GM18511 (cell line): ENCODE measurements around the gene E2F8.
"Not testable (repeated sequence)": the region's sequence is repeated elsewhere in the genome, so short reads cannot be mapped to it uniquely, and the experiment has no call there.

ENCODE experiments used
- ATAC-seq: cut with Tn5 transposase; IDR thresholded peaks from one replicate; pipeline ENCODE4 v1.9.1; 2021; ENCODE audit warnings: mild to moderate bottlenecking, moderate library complexity; ENCODE audit not compliant: unreplicated experiment

The E2F8 gene

GRCh38 chr11:19240420-19241259 is at the start of gene E2F8:
E2F8 (minus strand) TSS chr11:19240945; CDS start chr11:19240121, 824 bp downstream.
- peak; percentile 89 for ATAC-seq

- no peak for ATAC-seq
Observed at GRCh38 chr11:19290356-19290755, 49.6 kb upstream of the E2F8 start.

- ATAC-seq, result no peak
Observed at GRCh38 chr11:19288256-19288655, 47.5 kb upstream of the E2F8 start.

DNA sequence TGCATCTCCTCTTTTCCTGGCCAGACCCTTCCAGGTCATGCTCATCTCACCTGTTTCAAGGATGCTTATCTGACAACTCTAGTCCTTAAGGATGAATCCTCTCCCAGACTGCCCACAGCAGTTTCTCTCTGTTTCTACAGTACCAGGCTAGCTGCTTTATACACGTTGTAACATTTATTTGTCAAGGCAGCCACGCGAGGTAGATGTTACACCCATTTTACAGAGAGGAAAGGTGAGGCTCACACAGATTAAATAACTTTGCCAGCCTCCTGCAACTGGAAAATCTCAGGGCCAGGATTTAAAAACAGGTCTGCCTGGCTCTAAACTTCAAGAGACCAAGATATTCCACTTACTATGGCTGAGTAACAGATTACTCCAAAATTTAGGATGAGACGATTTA is 45.7 kb upstream of the E2F8 start:
- no peak for ATAC-seq

DNA sequence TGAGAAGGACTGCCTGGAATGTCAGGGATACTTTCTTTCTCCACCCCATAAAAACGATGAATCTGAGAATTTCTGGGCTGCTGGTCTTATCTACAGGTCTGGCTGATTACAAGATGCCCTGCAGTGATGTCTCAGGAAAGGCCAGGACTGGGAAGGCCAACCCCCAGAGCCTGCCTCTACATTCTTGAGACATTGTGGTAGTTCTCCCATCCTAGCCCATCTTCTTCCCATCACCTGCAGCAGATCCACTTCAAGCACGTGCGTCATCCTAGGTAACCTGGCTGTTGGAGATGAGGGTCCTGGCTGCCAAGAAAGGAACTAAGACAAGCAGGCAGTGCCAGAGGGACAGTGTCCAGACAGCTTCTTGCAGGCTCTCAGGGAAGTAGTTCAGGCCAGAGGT is 44.1 kb upstream of the E2F8 start:
- no peak for ATAC-seq

DNA sequence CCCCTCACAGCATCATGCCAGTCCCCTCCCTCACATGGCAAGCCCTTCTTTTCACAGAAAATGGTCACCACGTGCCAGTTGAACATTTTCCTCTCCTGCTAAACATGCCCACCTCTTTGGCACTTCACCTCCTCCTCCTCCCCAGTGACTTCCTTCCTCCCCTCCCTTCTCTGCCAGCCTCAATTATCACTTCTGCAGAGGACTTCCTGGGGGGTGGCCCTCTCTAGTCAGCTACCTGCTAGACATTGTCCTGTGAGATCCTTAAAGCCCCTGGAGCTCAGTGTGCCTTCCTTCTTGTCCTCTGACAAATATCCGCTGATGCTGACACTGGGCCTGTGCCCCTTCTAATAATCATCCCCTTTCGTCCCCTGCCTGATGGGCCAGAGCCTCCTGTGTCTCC is 43.2 kb upstream of the E2F8 start:
- ATAC-seq, result no peak

DNA sequence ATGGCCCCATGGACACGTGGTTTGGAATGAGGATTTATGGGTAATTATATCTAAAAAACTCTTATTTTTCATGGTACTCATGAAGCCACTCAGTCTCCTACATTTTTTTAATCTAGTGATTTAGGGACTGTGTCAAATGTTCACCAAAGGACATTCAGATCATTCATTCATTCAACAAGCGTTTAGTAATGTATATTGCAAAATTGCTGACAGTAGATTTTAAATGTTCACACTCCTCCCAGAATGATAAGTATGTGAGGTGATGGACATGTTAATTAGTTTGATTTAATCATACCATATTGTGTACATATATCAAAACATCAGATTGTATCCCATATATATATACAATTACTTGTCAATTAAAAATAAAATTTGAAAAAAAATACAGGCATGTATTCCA is 40.8 kb upstream of the E2F8 start:
- no peak for ATAC-seq

- no peak for ATAC-seq
Observed at GRCh38 chr11:19281041-19281440, 40.3 kb upstream of the E2F8 start.

DNA sequence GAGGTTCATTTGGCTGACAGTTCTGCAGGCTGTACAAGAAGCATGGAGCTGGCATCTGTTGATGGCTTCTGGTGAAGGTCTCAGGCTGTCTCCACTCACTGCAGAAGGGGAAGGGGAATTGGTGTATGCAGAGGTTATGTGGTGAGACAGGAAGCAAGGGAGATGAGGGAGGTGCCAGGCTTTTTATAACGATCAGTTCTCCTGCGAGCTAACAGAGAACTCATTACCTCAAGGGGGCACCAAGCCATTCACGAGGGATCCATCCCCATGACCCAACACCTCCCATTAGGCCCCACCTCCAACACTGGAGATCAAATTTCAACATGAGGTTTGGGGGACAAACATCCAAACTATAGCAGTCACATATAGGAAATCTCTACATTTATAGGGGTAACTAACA is 38.7 kb upstream of the E2F8 start:
- no peak for ATAC-seq

GRCh38 chr11:19276859-19277808 is 36.4 kb upstream of the E2F8 start:
- no peak for ATAC-seq

DNA sequence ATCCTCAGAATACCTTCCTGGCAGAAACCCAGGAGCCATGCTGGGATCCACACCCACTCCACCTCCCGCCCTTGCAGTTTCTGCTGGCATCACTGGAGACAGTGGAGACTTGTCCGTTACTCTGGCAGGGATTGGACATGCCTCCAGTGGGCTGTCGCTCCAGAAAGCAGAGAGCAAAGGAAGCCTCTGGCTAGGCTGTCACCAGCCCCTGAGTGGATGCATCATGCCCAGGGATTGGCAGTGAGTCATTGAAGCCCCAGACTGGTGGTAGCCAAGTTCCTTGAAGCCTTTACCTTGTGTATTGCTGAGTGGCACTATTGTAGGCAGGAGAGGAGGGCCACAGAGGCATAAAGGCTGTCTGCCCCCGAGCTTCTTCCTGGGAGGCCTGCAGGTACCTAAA is 34.8 kb upstream of the E2F8 start:
- ATAC-seq, result no peak

- not testable (repeated sequence) for ATAC-seq
Observed at GRCh38 chr11:19273219-19273618, 32.5 kb upstream of the E2F8 start.

- no peak for ATAC-seq
Observed at GRCh38 chr11:19268909-19269308, 28.2 kb upstream of the E2F8 start.

DNA sequence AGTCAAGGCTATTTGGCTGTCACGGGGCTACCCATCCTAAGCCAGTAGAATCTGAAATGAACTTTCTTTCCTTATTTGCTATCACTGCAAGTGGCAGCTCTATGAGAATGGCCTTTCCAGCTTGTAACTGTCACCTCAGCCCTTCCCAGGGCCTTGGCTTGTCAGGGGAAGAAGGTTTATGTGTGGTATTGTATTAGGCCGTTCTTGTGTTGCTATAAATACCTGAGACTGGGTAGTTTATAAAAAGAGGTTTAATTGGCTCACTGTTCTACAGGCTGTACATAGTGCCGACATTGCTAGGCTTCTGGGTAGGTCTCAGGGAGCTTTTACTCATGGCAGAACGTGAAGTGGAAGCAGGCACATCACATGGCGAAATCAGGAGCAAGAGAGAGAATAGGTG is 26.8 kb upstream of the E2F8 start:
- ATAC-seq, result no peak

- ATAC-seq, result no peak
Observed at GRCh38 chr11:19263333-19263732, 22.6 kb upstream of the E2F8 start.

- ATAC-seq, result peak; percentile 78
Observed at GRCh38 chr11:19259487-19260345, 19.0 kb upstream of the E2F8 start.

DNA sequence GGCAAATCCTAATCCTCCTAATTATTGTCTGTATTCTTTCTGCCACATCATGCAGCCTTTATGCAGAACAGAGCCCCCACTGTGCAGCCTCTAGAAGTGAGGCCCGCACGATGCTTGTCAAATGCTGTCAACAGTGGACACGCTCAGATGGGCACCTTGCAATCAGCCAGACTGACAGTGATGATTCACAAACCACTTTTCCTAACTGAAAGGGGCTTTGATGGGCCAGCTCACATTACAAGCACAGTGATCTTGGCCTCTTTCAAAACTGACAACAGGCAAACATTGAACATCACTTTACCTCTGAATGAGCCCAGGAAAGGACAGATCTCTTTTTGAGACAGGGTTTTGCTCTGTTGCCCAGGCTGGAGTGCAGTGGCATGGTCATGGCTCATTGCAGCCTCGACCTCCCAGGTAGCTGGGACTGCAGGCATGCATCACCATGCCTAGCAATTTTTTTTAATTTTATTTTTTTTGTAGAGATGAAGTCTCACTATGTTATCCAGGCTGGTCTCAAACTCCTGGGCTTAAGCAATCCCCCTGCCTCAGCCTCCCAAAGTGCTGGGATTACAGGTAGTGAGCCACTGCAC is 18.0 kb upstream of the E2F8 start:
- no peak for ATAC-seq

- not testable (repeated sequence) for ATAC-seq
Observed at GRCh38 chr11:19254441-19254840, 13.7 kb upstream of the E2F8 start.

DNA sequence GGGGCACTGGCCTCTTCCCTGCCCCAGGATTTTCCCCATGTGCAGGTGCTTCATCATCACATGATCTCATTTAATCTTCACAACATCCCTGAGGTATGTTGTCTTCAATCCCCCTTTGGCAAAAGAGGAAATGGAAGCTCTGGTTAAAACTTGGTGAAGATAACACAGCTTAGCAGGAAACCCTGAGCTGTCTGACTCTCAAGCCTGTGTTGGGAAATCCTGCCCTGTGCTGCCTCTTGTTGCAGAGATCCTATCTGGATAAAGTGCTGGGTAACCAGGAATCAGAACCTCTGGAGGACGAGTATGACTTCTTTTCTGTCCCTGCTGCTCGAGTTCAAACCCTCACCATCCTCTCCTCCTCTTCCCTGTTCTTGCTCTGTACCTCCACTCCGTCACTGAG is 13.1 kb upstream of the E2F8 start:
- no peak for ATAC-seq

GRCh38 chr11:19253153-19253745 is 12.5 kb upstream of the E2F8 start:
- ATAC-seq, result no peak
